ENCODE results near the gene TENT4A.

DNA sequence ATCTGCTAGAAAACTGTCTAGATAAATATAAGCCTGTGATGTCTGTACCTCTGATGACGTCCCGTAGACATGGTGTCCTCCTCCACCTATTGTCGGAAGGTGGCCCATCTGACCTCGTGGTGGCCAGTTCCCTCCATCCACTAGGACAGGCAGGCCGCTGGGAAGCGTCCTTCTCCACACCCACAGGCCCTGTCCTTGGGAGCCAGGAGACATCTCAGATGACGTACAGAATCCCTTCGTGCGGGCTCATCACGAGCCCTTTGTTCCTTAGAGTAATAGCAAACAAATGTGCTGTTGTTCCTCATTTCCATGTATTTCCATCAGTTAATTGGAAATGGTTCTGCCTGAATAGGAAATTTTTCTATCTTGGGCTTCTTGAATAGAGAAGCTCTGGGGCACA lies 38.3 kb upstream of the TENT4A start:
- TF ChIP-seq CTCF (IDR thresholded peaks at IDR 0.05) (no peak), POLR2A (IDR thresholded peaks at IDR 0.05) (no peak)
